GM21360 (cell line): Measurements from ENCODE around the gene BMERB1.
"Not testable (repeated sequence)": the region's sequence is repeated elsewhere in the genome, so short reads cannot be mapped to it uniquely, and the experiment has no call there.

Source experiments
- ATAC-seq: cut with Tn5 transposase; IDR thresholded peaks from one replicate; pipeline ENCODE4 v1.9.1; 2021; ENCODE audit warnings: mild to moderate bottlenecking, moderate library complexity; ENCODE audit not compliant: unreplicated experiment

The BMERB1 gene

DNA sequence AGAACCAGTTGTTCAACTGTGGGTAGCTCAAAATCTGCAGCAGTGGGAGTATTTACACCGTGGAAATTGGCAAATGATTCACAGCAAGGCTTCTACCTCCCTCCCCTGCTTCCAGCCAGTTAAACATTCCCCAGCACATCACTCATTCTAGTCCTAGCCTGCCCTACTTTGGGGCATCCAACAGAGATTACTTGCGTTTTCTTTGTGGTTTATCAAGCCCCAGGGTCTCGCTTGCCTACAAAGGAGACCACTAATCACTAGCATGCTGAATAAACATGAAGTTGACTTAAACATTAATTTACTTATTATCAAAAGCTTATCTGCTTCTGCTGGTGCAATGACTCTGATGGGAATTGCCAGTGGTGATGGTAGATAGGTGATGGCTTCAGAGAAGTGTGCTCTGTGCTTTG, 114.1 kb downstream of the BMERB1 start:
- ATAC-seq, result no peak

DNA sequence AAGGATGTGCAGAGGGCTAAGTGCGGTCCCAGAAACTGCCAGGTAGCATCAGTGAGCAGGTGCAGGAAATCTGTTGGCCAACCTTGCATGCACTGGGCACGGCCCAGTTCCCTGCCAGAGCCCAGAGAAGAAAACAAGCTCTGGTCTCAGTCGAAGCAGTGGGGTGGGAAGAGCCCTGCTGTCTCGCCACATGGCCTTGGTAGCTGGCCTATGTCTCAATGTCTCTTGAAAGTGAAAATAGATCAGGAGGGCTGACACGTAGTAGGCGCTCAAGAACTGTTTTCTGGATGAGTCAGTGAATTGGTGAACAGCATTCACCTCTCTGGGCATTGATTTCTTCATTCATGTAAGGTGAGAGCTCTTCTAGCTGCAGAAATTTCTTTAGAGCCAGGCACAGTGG, 118.1 kb downstream of the BMERB1 start:
- no peak for ATAC-seq

DNA sequence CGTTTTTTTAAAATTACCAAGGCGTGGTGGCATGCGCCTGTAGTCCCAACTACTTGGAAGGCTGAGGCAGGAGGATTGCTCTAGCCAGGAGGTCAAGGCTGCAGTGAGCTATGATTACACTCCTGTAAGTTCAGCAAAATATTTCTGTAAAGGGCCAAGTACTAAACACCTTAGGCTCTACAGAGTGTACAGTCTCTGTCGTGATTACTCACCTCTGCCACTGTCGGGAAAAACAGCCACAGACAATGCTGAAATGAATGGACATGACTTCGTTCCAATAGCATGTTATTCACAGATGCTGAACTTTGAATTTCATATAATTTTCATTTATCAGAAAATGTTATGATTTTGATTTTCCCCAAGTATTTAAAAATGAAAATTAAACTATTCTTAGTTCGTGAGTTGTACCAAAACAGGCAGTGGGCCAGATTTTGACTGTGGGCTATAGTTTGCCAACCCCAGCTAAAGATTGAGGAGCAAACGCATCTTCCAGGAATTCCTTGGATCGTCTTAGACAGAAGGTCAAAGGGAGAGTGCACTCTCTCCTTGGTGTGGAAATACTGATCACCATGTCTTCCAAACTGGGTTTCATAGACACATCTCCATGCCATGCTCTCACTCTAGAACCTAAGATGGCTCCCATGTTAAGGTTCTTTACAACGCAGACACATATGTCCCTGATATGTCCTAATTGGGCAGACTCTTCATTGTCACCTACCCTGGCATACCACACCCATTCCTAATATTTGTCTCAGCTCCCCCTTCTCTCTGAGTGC, 119.1 kb downstream of the BMERB1 start:
- no peak for ATAC-seq

DNA sequence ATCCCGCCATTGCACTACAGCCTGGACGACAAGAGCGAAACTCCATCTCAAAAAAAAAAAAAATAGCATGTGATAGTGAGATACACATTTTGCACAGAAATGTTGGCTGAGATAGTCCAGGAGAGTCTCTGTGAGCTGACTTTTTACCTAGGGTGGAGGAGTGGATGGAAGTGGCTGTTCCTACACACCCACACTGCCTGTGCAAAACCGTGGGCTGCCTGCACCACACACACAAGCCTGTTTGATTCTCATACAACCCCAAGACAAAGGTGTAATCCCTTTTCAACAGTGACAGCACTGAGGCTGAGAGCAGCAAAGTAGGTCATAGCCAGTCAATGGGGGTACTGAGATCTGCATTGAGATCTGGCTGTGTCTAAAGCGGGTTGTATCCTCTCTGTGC, 121.7 kb downstream of the BMERB1 start:
- ATAC-seq, result no peak

DNA sequence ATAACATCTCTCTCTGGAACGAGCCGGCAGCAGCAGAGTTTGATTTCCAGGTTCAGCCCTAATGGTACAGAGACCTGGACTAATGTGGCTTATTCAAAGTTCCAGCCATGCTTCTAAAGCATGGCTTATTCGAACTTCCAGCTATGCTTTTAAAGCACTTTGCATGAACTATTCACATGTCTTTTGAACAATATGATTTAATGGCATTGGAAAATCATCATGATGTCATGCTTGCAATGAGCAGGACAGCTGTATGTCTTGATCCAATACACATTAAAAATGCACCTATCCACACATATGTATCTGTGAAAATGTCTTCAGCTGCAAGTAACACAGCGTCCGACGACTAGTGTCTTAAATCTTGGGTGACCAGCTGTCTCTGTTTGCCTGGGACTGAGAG, 122.9 kb downstream of the BMERB1 start:
- no peak for ATAC-seq

DNA sequence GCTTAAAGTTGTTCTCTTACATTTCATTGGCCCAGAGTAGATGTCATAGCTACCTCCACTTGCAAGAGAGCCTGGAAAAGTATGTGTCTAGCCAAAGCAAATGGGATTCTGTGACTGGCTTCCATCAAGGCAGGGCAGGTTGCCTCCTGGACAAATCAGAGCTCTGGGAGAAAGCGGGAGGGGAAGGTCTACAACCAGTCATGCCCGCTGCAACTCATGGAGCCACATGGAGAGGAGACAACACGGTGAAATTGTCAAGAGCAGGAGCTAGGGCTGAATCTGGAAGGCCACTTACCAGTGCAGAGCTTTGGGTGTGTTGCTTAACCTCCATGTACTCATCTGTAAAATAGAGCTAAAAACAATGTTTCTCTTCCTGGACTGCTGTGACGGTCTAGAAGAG, 124.8 kb downstream of the BMERB1 start:
- no peak for ATAC-seq

DNA sequence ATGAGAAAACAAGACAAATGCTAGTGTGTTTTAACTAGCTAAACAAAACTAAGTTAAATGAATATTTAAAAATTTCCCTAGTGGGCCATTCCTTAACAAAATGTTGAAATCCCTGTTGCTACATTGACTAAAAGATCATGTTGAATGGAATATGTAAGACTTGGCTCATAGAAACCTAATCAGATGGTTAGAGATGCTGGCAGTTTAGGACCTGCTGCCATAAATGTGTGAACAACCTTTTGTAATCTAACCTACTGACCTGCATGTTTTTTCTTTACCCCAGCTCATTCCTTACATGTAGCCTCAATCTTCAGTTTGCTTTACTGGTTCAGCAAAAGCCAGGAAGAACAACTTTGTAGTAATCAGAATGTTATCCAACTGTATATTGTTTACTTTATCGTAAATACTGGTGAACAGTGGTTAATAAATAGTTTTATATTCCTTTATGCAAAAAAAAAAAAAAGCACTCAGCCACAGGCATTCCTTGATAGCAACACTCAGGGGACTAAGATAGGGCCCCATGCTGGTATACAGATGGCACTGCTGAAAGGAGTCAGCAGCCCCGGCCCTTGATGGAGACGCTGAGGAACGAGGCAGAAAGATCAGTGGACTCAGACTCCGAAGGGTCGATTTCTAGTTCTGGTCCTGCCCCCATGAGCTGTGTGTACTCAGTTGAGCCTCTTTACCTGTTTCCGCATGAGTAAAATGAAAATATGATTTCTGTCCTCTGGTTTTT, 130.4 kb downstream of the BMERB1 start:
- ATAC-seq, result no peak

DNA sequence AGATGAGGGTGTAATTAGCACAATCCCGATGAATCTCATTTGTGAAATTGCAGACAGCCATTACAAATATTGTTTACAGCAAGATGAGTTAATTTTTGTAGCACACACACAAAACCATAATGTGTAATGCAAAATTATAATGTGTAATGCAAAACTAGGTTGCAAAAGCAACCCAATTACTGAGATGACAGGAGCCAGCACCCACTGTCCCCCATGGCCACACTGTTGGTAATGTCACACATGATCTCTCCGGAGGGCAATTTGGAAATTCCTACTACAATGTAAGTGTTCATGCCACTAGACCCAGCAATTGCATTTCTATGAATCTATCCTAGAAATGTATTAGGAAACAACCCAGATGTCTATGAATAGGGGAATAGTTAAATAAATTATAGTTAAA, 131.7 kb downstream of the BMERB1 start:
- ATAC-seq, result no peak

DNA sequence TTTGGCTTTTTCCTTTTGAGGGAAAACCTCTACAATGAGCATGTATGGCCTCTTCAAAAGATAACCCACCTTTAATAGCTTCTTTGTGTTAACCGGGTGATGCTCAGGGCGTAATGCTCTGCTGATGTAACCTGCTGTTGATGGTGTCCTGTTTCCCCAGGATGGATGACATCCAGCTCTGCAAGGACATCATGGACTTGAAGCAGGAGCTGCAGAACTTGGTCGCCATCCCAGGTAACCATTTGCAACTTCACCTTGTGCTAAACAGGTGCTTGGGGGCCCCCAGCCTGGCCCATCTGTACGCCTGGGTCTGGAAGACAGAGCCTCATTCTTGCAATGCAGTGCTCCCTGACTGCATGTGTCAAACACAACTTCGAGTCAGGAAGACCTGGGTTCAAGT, 133.4 kb downstream of the BMERB1 start:
- no peak for ATAC-seq

DNA sequence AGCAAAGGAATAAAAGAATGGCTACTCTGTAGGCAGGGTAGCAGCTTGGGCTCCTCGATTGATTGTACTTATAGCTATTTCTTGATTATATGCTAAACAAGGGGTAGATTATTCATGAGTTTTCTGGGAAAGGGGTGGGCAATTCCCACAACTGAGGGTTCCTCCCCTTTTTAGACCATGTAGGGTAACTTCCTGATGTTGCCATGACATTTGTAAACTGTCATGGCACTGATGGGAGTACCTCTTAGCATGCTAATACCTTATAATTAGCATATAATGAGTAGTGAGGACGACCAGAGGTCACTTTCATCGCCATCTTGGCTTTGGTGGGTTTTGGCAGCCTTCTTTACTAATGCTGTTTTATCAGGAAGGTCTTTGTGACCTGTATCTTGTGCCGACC, 136.3 kb downstream of the BMERB1 start:
- not testable (repeated sequence) for ATAC-seq

DNA sequence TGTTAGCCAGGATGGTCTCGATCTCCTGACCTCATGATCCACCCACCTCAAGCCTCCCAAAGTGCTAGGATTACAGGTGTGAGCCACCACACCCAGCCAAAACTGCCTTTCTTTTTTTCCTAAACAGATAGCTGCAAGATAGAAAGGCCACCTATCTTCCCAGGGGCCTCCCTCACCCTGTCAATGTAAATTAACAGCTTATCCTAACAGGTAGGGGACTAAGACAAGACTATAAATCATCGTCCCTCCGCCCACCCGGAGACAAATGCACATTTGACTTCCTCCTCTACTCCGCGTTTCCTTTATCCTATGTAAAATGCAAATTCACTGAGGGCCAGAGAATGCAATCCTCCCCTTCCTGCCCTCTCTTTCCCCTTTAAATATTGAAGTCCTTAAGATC, 137.2 kb downstream of the BMERB1 start:
- no peak for ATAC-seq

DNA sequence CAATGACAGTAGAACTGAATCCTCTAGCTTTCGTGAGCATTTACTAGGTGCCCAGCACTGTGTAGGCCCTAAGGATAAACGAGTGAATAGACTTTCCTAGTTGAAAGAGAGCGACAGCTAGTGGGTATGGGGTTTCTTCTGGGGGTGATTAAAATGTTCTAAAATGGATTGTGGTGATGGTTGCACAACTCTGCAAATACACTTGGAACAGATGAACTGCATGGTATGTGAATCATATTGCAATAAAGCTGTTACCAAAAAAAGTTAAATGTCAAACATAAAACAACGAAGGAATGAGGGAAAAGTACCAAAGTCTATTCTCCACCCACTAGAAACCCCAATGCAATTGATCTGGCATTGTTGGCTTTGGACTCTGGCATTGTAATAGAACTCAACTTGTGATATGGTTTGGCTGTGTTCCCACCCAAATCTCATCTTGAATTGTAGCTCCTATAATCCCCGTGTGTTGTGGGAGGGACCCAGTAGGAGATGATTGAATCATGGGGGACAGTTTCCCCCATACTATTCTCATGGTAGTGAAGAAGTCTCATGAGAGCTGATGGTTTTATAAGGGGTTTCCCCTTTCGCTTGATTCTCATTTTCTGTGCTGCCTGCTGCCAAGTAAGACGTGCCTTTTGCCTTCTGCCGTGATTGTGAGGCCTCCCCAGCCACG, 138.1 kb downstream of the BMERB1 start:
- no peak for ATAC-seq

DNA sequence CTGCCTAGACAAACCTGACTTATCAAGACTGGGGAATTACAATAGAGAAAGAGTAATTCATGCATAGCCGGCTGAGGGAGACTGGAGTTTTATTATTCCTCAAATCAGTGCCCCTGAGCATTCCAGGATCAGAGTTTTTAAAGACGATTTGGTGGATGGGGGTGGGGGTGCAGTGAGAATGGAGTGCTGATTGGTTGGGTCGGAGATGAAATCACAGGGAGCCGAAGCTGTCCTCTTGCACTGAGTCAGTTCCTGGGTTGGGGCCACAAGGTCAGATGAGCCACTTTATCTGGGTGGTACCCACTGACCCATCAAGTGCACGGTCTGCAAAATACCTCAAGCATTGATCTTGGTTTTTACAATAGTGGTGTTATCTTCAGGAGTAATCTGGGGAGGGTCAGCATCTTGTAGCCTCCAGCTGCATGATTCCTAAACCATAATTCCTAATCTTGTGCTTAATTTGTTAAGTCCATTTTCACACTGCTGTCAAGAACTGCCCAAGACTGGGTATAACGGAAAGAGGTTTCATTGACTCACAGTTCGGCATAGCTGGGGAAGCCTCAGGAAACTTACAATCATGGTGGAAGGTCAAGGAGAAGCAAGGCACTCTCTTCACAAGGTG, 139.0 kb downstream of the BMERB1 start:
- no peak for ATAC-seq

DNA sequence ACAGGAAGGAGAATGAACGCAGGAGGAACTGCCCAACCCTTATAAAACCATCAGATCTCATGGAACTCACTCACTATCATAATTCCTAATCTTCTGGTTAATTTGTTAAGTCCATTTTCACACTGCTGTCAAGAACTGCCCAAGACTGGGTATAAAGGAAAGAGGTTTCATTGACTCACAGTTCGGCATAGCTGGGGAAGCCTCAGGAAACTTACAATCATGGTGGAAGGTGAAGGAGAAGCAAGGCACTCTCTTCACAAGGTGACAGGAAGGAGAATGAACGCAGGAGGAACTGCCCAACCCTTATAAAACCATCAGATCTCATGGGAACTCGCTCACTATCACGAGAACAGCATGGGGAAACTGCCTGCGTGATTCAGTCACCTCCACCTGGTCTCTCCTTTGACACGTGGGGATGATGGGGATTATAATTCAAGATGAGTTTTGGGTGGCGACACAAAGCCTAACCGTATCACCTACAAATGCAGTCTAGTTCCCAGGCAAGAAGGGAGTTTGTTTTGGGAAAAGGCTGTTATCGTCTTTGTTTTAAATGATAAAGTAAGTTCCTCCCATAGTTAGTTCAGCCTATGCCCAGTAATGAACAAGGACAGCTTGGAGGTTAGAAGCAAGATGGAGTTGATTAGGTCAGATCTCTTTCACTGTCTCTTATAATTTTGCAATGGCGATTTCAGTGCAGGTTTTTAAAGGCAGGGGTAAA, 139.7 kb downstream of the BMERB1 start:
- ATAC-seq, result not testable (repeated sequence)

DNA sequence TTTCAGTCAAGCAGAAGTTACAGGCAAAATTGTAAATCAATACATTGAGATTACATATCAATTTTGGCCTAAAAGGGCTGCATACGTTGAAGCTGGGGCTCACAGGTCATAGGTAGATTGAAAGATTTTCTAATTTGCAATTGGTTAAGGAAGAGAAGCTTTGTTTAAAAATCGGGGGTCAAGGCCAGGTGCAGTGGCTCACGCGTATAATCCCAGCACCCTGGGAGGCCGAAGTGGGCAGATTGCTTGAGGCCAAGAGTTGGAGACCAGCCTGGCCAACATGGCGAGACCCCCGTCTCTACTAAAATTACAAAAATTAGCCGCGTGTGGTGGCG, 140.2 kb downstream of the BMERB1 start:
- no peak for ATAC-seq

DNA sequence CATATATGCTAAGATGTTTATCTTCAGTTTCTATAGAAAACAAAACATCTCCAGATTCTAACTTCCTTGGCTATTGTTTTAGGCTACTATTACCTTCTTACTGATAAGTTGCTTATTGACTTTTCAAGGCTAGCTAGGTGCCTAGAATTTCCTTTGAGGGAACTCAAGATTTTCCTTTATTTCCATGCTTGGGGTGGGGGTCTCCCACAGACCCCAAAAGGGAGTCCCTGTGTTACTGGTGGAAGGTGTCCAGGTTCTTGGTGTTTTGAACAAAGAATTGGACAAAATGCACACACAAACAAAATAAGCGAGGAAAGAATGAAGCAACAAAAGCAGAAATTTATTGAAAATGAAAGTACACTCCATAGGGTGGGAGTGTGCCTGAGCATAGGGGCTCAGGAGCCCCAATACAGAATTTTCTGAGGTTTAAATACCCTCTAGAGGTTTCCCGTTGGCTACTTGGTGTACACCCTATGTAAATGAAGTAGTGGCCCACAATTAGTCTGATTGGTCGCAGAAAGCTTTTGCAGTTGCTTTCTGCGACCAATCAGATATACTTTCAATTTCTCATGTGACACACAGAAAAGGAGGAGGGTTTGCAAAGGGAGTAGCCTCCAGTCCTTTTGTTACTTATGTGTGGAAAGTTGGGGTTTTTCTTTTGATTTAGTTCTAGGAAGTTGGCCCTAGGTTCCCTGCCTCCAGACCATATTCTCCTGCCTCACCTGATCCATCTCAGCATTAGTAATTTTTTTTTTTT, 141.1 kb downstream of the BMERB1 start:
- no peak for ATAC-seq

DNA sequence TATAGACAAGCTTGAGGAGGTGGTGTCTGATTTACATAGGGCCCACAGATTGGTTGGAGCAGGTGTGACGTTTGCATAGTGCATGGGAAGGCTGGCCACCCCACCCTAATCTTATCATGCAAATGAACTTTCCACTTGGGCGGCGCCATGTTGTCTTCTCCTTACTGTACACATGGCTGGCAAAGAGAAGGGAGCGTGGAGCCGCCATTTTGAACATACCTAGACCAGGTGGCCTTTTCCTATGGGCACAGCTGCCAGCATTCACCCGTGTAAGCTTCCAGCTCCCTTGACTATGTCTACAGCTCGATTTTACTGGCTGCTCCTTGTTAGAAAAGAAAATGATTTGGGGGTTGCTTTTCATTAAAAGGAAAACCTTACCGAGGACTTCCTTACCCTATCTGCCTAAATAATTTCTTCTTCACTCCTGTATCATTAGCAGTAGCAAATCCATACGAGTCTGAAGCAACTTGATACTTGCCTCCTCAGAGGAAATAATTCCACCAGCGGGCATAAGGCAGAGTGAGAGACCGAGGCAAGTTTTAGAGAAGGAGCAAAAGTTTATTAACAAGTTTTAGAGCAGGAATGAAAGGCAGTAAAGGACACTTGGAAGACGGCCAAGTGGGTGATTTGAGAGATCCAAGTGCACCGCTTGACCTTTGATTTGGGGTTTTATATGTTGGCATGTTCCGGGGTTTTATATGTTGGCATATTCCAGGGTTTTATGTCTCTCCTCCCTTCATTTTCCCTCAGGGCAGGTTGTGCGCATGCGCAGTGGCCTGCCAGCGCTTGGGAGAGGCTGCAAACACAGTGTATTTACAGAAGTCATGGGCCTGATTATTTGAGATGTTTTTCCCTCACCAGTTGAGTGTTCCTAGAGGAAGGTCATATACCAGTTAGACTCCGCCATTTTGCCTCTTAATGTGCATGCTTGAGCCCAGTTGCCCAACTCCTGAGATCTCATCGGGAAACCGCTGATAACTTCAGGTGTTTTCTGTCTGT, 142.9 kb downstream of the BMERB1 start:
- ATAC-seq, result no peak

DNA sequence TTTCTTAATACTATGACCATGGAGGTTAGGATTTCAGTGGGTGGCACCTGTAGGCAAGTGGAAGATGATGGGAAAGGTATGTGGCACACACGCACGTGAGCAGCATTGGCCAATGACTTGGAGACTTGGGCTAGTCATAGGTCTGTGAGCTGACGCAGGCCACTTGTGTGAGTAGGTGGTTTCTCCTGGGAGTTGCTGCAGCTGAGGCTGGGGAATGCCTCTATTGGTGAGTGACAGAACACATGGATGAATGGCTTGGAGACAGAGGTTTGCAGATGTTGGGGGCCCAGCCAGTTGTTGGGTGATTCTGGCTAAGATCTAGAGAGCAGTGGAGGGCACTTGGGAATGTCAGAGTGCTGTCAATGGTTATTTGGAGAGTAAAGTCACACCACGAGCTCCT, 144.4 kb downstream of the BMERB1 start:
- no peak for ATAC-seq
